VCaP (cell line): ENCODE results near the gene HGD.

Source experiments
- H3K27ac ChIP-seq: fragments of 450-650 bp; 2 replicates; pipeline ENCODE4 v1.5.1; 2017
- CTCF ChIP-seq: fragments of 450-650 bp; conservative IDR thresholded peaks from 2 replicates; pipeline ENCODE4 v1.5.1; 2017; ENCODE audit warnings: mild to moderate bottlenecking, moderate library complexity

HGD gene

GRCh38 chr3:120678331-120678947 is 3.6 kb downstream of the HGD start:
- H3K27ac ChIP-seq: peak overlapping the region; percentile 100
- no peak for TF ChIP-seq CTCF

- peak overlapping the region; percentile 100 for H3K27ac ChIP-seq
Observed at GRCh38 chr3:120677193-120677592, 4.8 kb downstream of the HGD start.

GRCh38 chr3:120673116-120673515 is 8.9 kb downstream of the HGD start:
- no peak for TF ChIP-seq CTCF
- H3K27ac ChIP-seq: no peak overlapping the region

- TF ChIP-seq CTCF: no peak
Observed at GRCh38 chr3:120670576-120670975, 11.5 kb downstream of the HGD start.

GRCh38 chr3:120664926-120665325 is 17.1 kb downstream of the HGD start:
- peak overlapping the region; percentile 92 for H3K27ac ChIP-seq
- no peak for TF ChIP-seq CTCF

More at GRCh38 chr3:120670576-120670975, 11.5 kb downstream of the HGD start:
- no peak overlapping the region for H3K27ac ChIP-seq

GRCh38 chr3:120661945-120662344 is 20.1 kb downstream of the HGD start:
- TF ChIP-seq CTCF: no peak
- peak overlapping the region; percentile 92 for H3K27ac ChIP-seq

GRCh38 chr3:120661106-120661905 is 20.7 kb downstream of the HGD start:
- no peak for TF ChIP-seq CTCF
- H3K27ac ChIP-seq: peak overlapping the region; percentile 92

- peak overlapping the region; percentile 92 for H3K27ac ChIP-seq
- no peak for TF ChIP-seq CTCF
Observed at GRCh38 chr3:120659834-120660233, 22.2 kb downstream of the HGD start.
